ENCODE measurements around the gene RB1.
"Not testable (repeated sequence)": the region's sequence is repeated elsewhere in the genome, so short reads cannot be mapped to it uniquely, and the experiment has no call there.

RB1 gene

GRCh38 chr13:48346583-48346982 is 43.0 kb downstream of the RB1 start:
- DNase-seq (ENCODE audit: low read depth in 1 of 2, low spot score in 1 of 2) = no peak

GRCh38 chr13:48349525-48349924 is 46.0 kb downstream of the RB1 start:
- DNase-seq (ENCODE audit: low read depth in 1 of 2, low spot score in 1 of 2) = no peak

GRCh38 chr13:48353590-48353989 is 50.0 kb downstream of the RB1 start:
- no peak for DNase-seq (ENCODE audit: low read depth in 1 of 2, low spot score in 1 of 2)

- DNase-seq (ENCODE audit: low read depth in 1 of 2, low spot score in 1 of 2) = not testable (repeated sequence)
These were observed 52.0 kb downstream of the RB1 start for GRCh38 chr13:48355524-48355923.

GRCh38 chr13:48356750-48357149 is 53.2 kb downstream of the RB1 start:
- no peak for DNase-seq (ENCODE audit: low read depth in 1 of 2, low spot score in 1 of 2)

- DNase-seq (ENCODE audit: low read depth in 1 of 2, low spot score in 1 of 2) = no peak
These were observed 66.4 kb downstream of the RB1 start for GRCh38 chr13:48369988-48370387.

- DNase-seq (ENCODE audit: low read depth in 1 of 2, low spot score in 1 of 2) = no peak
These were observed 67.3 kb downstream of the RB1 start for GRCh38 chr13:48370815-48371214.

- DNase-seq (ENCODE audit: low read depth in 1 of 2, low spot score in 1 of 2) = no peak
These were observed 74.3 kb downstream of the RB1 start for GRCh38 chr13:48377857-48378256.

- DNase-seq (ENCODE audit: low read depth in 1 of 2, low spot score in 1 of 2) = no peak
These were observed 77.0 kb downstream of the RB1 start for GRCh38 chr13:48380581-48380980.

- DNase-seq (ENCODE audit: low read depth in 1 of 2, low spot score in 1 of 2) = no peak
These were observed 79.8 kb downstream of the RB1 start for GRCh38 chr13:48383384-48383783.

GRCh38 chr13:48386816-48387215 is 83.3 kb downstream of the RB1 start:
- no peak for DNase-seq (ENCODE audit: low read depth in 1 of 2, low spot score in 1 of 2)

GRCh38 chr13:48391257-48391656 is 87.7 kb downstream of the RB1 start:
- no peak for DNase-seq (ENCODE audit: low read depth in 1 of 2, low spot score in 1 of 2)

- no peak for DNase-seq (ENCODE audit: low read depth in 1 of 2, low spot score in 1 of 2)
These were observed 89.6 kb downstream of the RB1 start for GRCh38 chr13:48393030-48393697.

GRCh38 chr13:48393698-48394085 is 90.1 kb downstream of the RB1 start:
- no peak for DNase-seq (ENCODE audit: low read depth in 1 of 2, low spot score in 1 of 2)

GRCh38 chr13:48397744-48398143 is 94.2 kb downstream of the RB1 start:
- no peak for DNase-seq (ENCODE audit: low read depth in 1 of 2, low spot score in 1 of 2)

- DNase-seq (ENCODE audit: low read depth in 1 of 2, low spot score in 1 of 2) = no peak
These were observed 95.0 kb downstream of the RB1 start for GRCh38 chr13:48398450-48399095.

- no peak for DNase-seq (ENCODE audit: low read depth in 1 of 2, low spot score in 1 of 2)
These were observed 96.6 kb downstream of the RB1 start for GRCh38 chr13:48400090-48400694.

- DNase-seq (ENCODE audit: low read depth in 1 of 2, low spot score in 1 of 2) = no peak
These were observed 97.3 kb downstream of the RB1 start for GRCh38 chr13:48400850-48401291.

GRCh38 chr13:48401480-48401879 is 97.9 kb downstream of the RB1 start:
- no peak for DNase-seq (ENCODE audit: low read depth in 1 of 2, low spot score in 1 of 2)

- no peak for DNase-seq (ENCODE audit: low read depth in 1 of 2, low spot score in 1 of 2)
These were observed 98.9 kb downstream of the RB1 start for GRCh38 chr13:48402325-48402932.

- DNase-seq (ENCODE audit: low read depth in 1 of 2, low spot score in 1 of 2) = no peak
These were observed 99.6 kb downstream of the RB1 start for GRCh38 chr13:48403151-48403631.

- DNase-seq (ENCODE audit: low read depth in 1 of 2, low spot score in 1 of 2) = no peak
These were observed 100.4 kb downstream of the RB1 start for GRCh38 chr13:48403913-48404312.
